HepG2 (cell line): ENCODE measurements around the gene SDC1. TPM values are rescaled to one million over a fixed set of nuclear protein-coding genes. Genes with fewer than 3 reads are reported as not detected.

Experiments used
- ARNTL ChIP-seq: sonication (generic); formaldehyde crosslinking; IDR thresholded peaks from 2 replicates; pipeline ENCODE4 v1.4.0; 2020; ENCODE audit warnings: mild to moderate bottlenecking, missing genetic modification reagents
- CHCHD3 ChIP-seq: sonication (generic); formaldehyde crosslinking; IDR thresholded peaks from 2 replicates; pipeline ENCODE4 v1.8.0; 2022; ENCODE audit warnings: mild to moderate bottlenecking, missing genetic modification reagents, moderate library complexity
- GTF2F1 ChIP-seq: fragments of 150-350 bp; IDR thresholded peaks from 2 replicates; pipeline ENCODE4 v1.6.1; 2014; ENCODE audit warnings: low read length
- HOMEZ ChIP-seq: IDR thresholded peaks from 2 replicates; pipeline ENCODE4 v1.6.1; 2016; ENCODE audit warnings: low read depth
- JUND ChIP-seq: sonication (generic); formaldehyde crosslinking; IDR thresholded peaks from 2 replicates; pipeline ENCODE4 v1.8.0; 2022; ENCODE audit warnings: mild to moderate bottlenecking, missing genetic modification reagents
- KMT2B ChIP-seq: IDR thresholded peaks from 2 replicates; pipeline ENCODE4 v1.6.1; 2016; ENCODE audit warnings: missing genetic modification reagents, missing compliant biosample characterization
- NCOA2 ChIP-seq: sonication (generic); formaldehyde crosslinking; IDR thresholded peaks from 2 replicates; pipeline ENCODE4 v1.8.0; 2022; ENCODE audit warnings: inconsistent platforms
- RXRA ChIP-seq: sonication (generic); formaldehyde crosslinking; IDR thresholded peaks from 2 replicates; pipeline ENCODE4 v1.5.1; 2020; ENCODE audit warnings: missing genetic modification reagents
- SETDB1 ChIP-seq: sonication (generic); formaldehyde crosslinking; IDR thresholded peaks from 2 replicates; pipeline ENCODE4 v1.5.1; 2020; ENCODE audit warnings: missing genetic modification reagents, mild to moderate bottlenecking, borderline replicate concordance
- SRY ChIP-seq: sonication (generic); formaldehyde crosslinking; IDR thresholded peaks from 2 replicates; pipeline ENCODE4 v1.8.0; 2022; ENCODE audit warnings: mild to moderate bottlenecking, missing genetic modification reagents
- ZBTB40 ChIP-seq, 2 experiments: fragments of 450-650 bp in 1 of 2; sonication (generic) in 1 of 2; formaldehyde crosslinking in 1 of 2; IDR thresholded peaks; 2 replicates each; pipeline versions ENCODE4 v1.6.1 to v1.8.0; 2016 to 2022; ENCODE audit warnings: antibody characterized with exemption in 1 of 2, mild to moderate bottlenecking in 1 of 2, missing genetic modification reagents in 1 of 2
- ZKSCAN5 ChIP-seq: sonication (generic); formaldehyde crosslinking; IDR thresholded peaks from 2 replicates; pipeline ENCODE4 v1.5.1; 2020; ENCODE audit warnings: mild to moderate bottlenecking, missing genetic modification reagents
- ZNF24 ChIP-seq: fragments of 450-650 bp; IDR thresholded peaks from 2 replicates; pipeline ENCODE4 v1.6.1; 2017; ENCODE audit warnings: antibody characterized with exemption, mild to moderate bottlenecking
- ZNF557 ChIP-seq: sonication (generic); formaldehyde crosslinking; IDR thresholded peaks from 2 replicates; pipeline ENCODE4 v1.4.0; 2020; ENCODE audit warnings: missing genetic modification reagents
- ZNF644 ChIP-seq: IDR thresholded peaks from 2 replicates; pipeline ENCODE4 v1.6.1; 2016; ENCODE audit warnings: low read depth
- ZNF746 ChIP-seq: sonication (generic); formaldehyde crosslinking; IDR thresholded peaks from 2 replicates; pipeline ENCODE4 v1.8.0; 2022; ENCODE audit warnings: mild to moderate bottlenecking, missing genetic modification reagents
- polyA plus RNA-seq, 8 experiments: library from polyadenylated mRNA; depleted of rRNA in 3 of 8; stranded (reverse) in 7 of 8; unstranded in 1 of 8; fragments of >200 nt; fragmentation: Illumina TruSeq in 4 of 8; extraction: Trizol in 4 of 8; gene quantifications; 2 replicates each; pipeline versions ENCODE4 v1.2.1 to v1.2.3, GENCODE V29; 2011 to 2016; ENCODE audit warnings: low read depth in 4 of 8, missing spikeins in 1 of 8, mixed read lengths in 1 of 8; ENCODE audit not compliant: insufficient read depth in 1 of 8
- total RNA-seq, 5 experiments: library from RNA; depleted of rRNA; stranded (reverse); fragments of >200 nt; fragmentation: Illumina TruSeq; extraction: Trizol; gene quantifications; 2 replicates each; pipeline ENCODE4 v1.2.3, GENCODE V29; 2016; ENCODE audit warnings: low read depth in 1 of 5
- TF ChIP-seq, protein P1 (sequence below): sonication (generic); formaldehyde crosslinking; IDR thresholded peaks from 2 replicates; pipeline ENCODE4 v1.8.1; 2023; ENCODE audit warnings: missing genetic modification reagents, mild to moderate bottlenecking, borderline replicate concordance
- TF ChIP-seq, protein P2 (sequence below): sonication (generic); formaldehyde crosslinking; IDR thresholded peaks from 2 replicates; pipeline ENCODE4 v1.4.0; 2020; ENCODE audit warnings: missing genetic modification reagents, borderline replicate concordance

SDC1 gene
- total and polyA plus RNA-seq, 2 of the 13 experiments (the other 11 are each of a cell fraction or from before 2014, with no cell fraction given): 108 to 119 TPM

- TF ChIP-seq NCOA2 (CRISPR knock-in tag) (peak; percentile 47; the same call in 1 of the 2 replicates), ZNF24 (no peak), GTF2F1 (no peak), ZNF746 (CRISPR knock-in tag) (no peak), ZKSCAN5 (CRISPR knock-in tag) (no peak), SRY (no peak), CHCHD3 (CRISPR knock-in tag) (no peak), JUND (CRISPR knock-in tag) (no peak), ZBTB40 (IDR thresholded peaks at IDR 0.05) (no peak), ZBTB40 (CRISPR knock-in tag; IDR thresholded peaks at IDR 0.05) (no peak), ARNTL (CRISPR knock-in tag) (no peak), ZNF644 (CRISPR knock-in tag) (peak; percentile 85), ZNF557 (CRISPR knock-in tag) (0 out of 2 replicates have a peak, but pooled peaks have one; percentile 36), SETDB1 (no peak), RXRA (CRISPR knock-in tag) (peak; percentile 49; the same call in 1 of the 2 replicates), KMT2B (no peak), HOMEZ (CRISPR knock-in tag) (no peak)
- TF ChIP-seq, protein P1, sequence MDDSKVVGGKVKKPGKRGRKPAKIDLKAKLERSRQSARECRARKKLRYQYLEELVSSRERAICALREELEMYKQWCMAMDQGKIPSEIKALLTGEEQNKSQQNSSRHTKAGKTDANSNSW (CRISPR knock-in tag): no peak
- TF ChIP-seq, protein P2, sequence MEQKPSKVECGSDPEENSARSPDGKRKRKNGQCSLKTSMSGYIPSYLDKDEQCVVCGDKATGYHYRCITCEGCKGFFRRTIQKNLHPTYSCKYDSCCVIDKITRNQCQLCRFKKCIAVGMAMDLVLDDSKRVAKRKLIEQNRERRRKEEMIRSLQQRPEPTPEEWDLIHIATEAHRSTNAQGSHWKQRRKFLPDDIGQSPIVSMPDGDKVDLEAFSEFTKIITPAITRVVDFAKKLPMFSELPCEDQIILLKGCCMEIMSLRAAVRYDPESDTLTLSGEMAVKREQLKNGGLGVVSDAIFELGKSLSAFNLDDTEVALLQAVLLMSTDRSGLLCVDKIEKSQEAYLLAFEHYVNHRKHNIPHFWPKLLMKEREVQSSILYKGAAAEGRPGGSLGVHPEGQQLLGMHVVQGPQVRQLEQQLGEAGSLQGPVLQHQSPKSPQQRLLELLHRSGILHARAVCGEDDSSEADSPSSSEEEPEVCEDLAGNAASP (CRISPR knock-in tag): peak; percentile 23; the same call in 1 of the 2 replicates
Observed at GRCh38 chr2:20172273-20173055, 52.5 kb downstream of the SDC1 start (continued).
